COLO668 (cell line): Measurements from ENCODE around the gene LBX2.
"Not testable (repeated sequence)": the region's sequence is repeated elsewhere in the genome, so short reads cannot be mapped to it uniquely, and the experiment has no call there.

Experiments used
- DNase-seq: peaks from one replicate; lab custom pipeline; 2025; ENCODE audit not compliant: unreplicated experiment; lab: John Stamatoyannopoulos, UW

Gene LBX2

GRCh38 chr2:74486141-74486540 is 13.3 kb downstream of the LBX2 start:
- DNase-seq, result no peak

GRCh38 chr2:74483675-74484164 is 15.7 kb downstream of the LBX2 start:
- DNase-seq, result not testable (repeated sequence)

GRCh38 chr2:74482801-74483674 is 16.4 kb downstream of the LBX2 start, which contains the start of the genes CCDC142 and TTC31:
TSS of gene CCDC142 (minus strand) at chr2:74482998. CDS start at chr2:74482837, 161 bp downstream.
TSS of gene TTC31 (plus strand) at chr2:74483081. CDS start at chr2:74483096, 15 bp downstream.
- DNase-seq, result peak; percentile 92

- DNase-seq, result peak; percentile 73
Observed at GRCh38 chr2:74481961-74482800, 17.2 kb downstream of the LBX2 start.

GRCh38 chr2:74481431-74481830 is 18.0 kb downstream of the LBX2 start:
- no peak for DNase-seq

- DNase-seq, result peak; percentile 15
Observed at GRCh38 chr2:74474899-74475298, 24.5 kb downstream of the LBX2 start.

GRCh38 chr2:74474481-74474880 is 24.9 kb downstream of the LBX2 start:
- DNase-seq, result no peak

- no peak for DNase-seq
Observed at GRCh38 chr2:74472945-74473258, 26.5 kb downstream of the LBX2 start.

- peak; percentile 95 for DNase-seq
Observed at GRCh38 chr2:74472086-74472944, 27.1 kb downstream of the LBX2 start, which contains the start of gene MRPL53. TSS of gene MRPL53 (minus strand) at chr2:74472680. CDS start at chr2:74472660, 20 bp downstream.

- no peak for DNase-seq
Observed at GRCh38 chr2:74471332-74472065, 27.9 kb downstream of the LBX2 start.

- not testable (repeated sequence) for DNase-seq
Observed at GRCh38 chr2:74470742-74471141, 28.7 kb downstream of the LBX2 start.

- DNase-seq, result peak; percentile 25
Observed at GRCh38 chr2:74464406-74464805, 35.0 kb downstream of the LBX2 start.

GRCh38 chr2:74462786-74463105 is 36.7 kb downstream of the LBX2 start:
- DNase-seq, result no peak

GRCh38 chr2:74462054-74462785 is 37.2 kb downstream of the LBX2 start:
- DNase-seq, result no peak

GRCh38 chr2:74461187-74462053 is 38.0 kb downstream of the LBX2 start:
- no peak for DNase-seq

- not testable (repeated sequence) for DNase-seq
Observed at GRCh38 chr2:74460187-74460586, 39.2 kb downstream of the LBX2 start.

- not testable (repeated sequence) for DNase-seq
Observed at GRCh38 chr2:74459503-74460118, 39.8 kb downstream of the LBX2 start.

- no peak for DNase-seq
Observed at GRCh38 chr2:74458938-74459363, 40.5 kb downstream of the LBX2 start.
